CD4-positive, alpha-beta memory T cell (primary cell): ENCODE results near the gene LRP1B. TPM values are rescaled to one million over a fixed set of nuclear protein-coding genes. Genes with fewer than 3 reads are reported as not detected.

Source experiments
- CTCF ChIA-PET: fragments of 350-600 bp; sonication (Branson Sonifier 250); formaldehyde crosslinking; loops from one replicate; lab custom pipeline; 2021; ENCODE audit warnings: inconsistent platforms; ENCODE audit not compliant: partially characterized antibody; lab: Charles Lee
- POLR2A ChIA-PET: fragments of 350-600 bp; sonication (Branson Sonifier 250); formaldehyde crosslinking; loops from one replicate; lab custom pipeline; 2021; ENCODE audit not compliant: partially characterized antibody; lab: Charles Lee
- DNase-seq, 5 donors: peaks; one replicate each; pipeline versions ENCODE4 v3.0.0 to v3.0.0-alpha.2; 2020 to 2022; ENCODE audit warnings: mixed read lengths in 1 of 5
- H3K27ac ChIP-seq: one replicate; pipeline ENCODE4 v1.7.0; 2013; ENCODE audit warnings: low read depth, low read length
- H3K27me3 ChIP-seq: 2 replicates; pipeline ENCODE4 v1.7.0; 2013; ENCODE audit warnings: mild to moderate bottlenecking, low read length, moderate library complexity; ENCODE audit not compliant: insufficient read depth
- H3K36me3 ChIP-seq: 2 replicates; pipeline ENCODE4 v1.7.0; 2013; ENCODE audit warnings: mild to moderate bottlenecking, low read length, moderate library complexity; ENCODE audit not compliant: insufficient read depth
- H3K4me1 ChIP-seq: 2 replicates; pipeline ENCODE4 v1.7.0; 2013; ENCODE audit warnings: mild to moderate bottlenecking, low read length, moderate library complexity; ENCODE audit not compliant: insufficient read depth
- H3K4me3 ChIP-seq, 2 donors: one replicate each; pipeline ENCODE4 v1.7.0; 2013; ENCODE audit warnings: low read length in 2 of 2, mild to moderate bottlenecking in 1 of 2
- H3K9me3 ChIP-seq, 2 donors: one replicate each; pipeline ENCODE4 v1.7.0; 2013; ENCODE audit warnings: low read length in 2 of 2, control low read depth in 1 of 2; ENCODE audit not compliant: control insufficient read depth in 1 of 2
- H3K27ac Mint-ChIP-seq, 7 donors: one replicate each; pipeline ENCODE4 v1.8.0; 2020 to 2021; ENCODE audit warnings: mixed read lengths in 7 of 7, mild to moderate bottlenecking in 6 of 7, inconsistent platforms in 3 of 7, moderate library complexity in 3 of 7
- H3K27me3 Mint-ChIP-seq, 2 donors: one replicate each; pipeline ENCODE4 v1.8.0; 2020 to 2021; ENCODE audit warnings: mixed read lengths in 2 of 2
- H3K36me3 Mint-ChIP-seq, 2 donors: one replicate each; pipeline ENCODE4 v1.8.0; 2020 to 2021; ENCODE audit warnings: mixed read lengths in 2 of 2, inconsistent platforms in 1 of 2, mild to moderate bottlenecking in 1 of 2
- H3K4me1 Mint-ChIP-seq, 4 donors: one replicate each; pipeline ENCODE4 v1.8.0; 2020 to 2021; ENCODE audit warnings: mixed read lengths in 4 of 4, mild to moderate bottlenecking in 1 of 4
- H3K4me3 Mint-ChIP-seq, 8 donors: one replicate each; pipeline ENCODE4 v1.8.0; 2020 to 2021; ENCODE audit warnings: mixed read lengths in 8 of 8, mild to moderate bottlenecking in 7 of 8, moderate library complexity in 6 of 8, inconsistent platforms in 3 of 8
- H3K9me3 Mint-ChIP-seq, 8 donors: one replicate each; pipeline ENCODE4 v1.8.0; 2020 to 2021; ENCODE audit warnings: mixed read lengths in 8 of 8, mild to moderate bottlenecking in 5 of 8, inconsistent platforms in 3 of 8, moderate library complexity in 1 of 8
- intact Hi-C: fragments of 100-400 bp; cut with micrococcal nuclease; formaldehyde crosslinking; loops from one replicate; pipeline ENCODE4 v1.15.1; 2023
- polyA plus RNA-seq, 2 donors: library from polyadenylated mRNA; unstranded; fragments of 300-500 nt; fragmentation: Illumina TruSeq; gene quantifications; one replicate each; pipeline ENCODE4 v1.2.3, GENCODE V29; 2021
- total RNA-seq, 2 experiments: library from RNA; stranded (reverse); gene quantifications; one replicate each; pipeline ENCODE4 v1.2.3, GENCODE V29; 2021

LRP1B gene
- total and polyA plus RNA-seq, 4 experiments from 2014 or later = not detected

GRCh38 chr2:142104134-142104758, 26.6 kb downstream of the LRP1B start:
- no peaks in the 10 kb centered on the region for H3K9me3 ChIP-seq
- Mint-ChIP-seq H3K4me3 (no peak overlapping the region), H3K4me1 (no peaks in the 10 kb centered on the region), H3K36me3 (no peaks in the 10 kb centered on the region), H3K27me3 (no peaks in the 10 kb centered on the region), H3K27ac (no peak overlapping the region), H3K9me3 (peaks cover 0 to 6% (median 2%) of the 10 kb centered on the region in 8 donors)
- H3K27me3 ChIP-seq = no peaks in the 10 kb centered on the region
- intact Hi-C loops = no loop called here
- H3K4me3 ChIP-seq = no peak overlapping the region
- DNase-seq = no peak
- POLR2A ChIA-PET = no interaction called here
- H3K4me1 ChIP-seq = no peaks in the 10 kb centered on the region
- H3K27ac ChIP-seq = no peak overlapping the region
- CTCF ChIA-PET = no interaction called here
- H3K36me3 ChIP-seq = no peaks in the 10 kb centered on the region

GRCh38 chr2:142100970-142101369, 29.8 kb downstream of the LRP1B start:
- H3K9me3 ChIP-seq = no peaks in the 10 kb centered on the region
- intact Hi-C loops = no loop called here
- H3K36me3 ChIP-seq = no peaks in the 10 kb centered on the region
- H3K27me3 ChIP-seq = no peaks in the 10 kb centered on the region
- Mint-ChIP-seq H3K27ac (no peak overlapping the region), H3K4me1 (no peaks in the 10 kb centered on the region), H3K36me3 (no peaks in the 10 kb centered on the region), H3K27me3 (no peaks in the 10 kb centered on the region), H3K4me3 (no peak overlapping the region), H3K9me3 (peaks cover 0 to 7% (median 4%) of the 10 kb centered on the region in 8 donors)
- CTCF ChIA-PET = no interaction called here
- DNase-seq = no peak
- no peaks in the 10 kb centered on the region for H3K4me1 ChIP-seq
- no peak overlapping the region for H3K4me3 ChIP-seq
- H3K27ac ChIP-seq = no peak overlapping the region
- POLR2A ChIA-PET = no interaction called here

GRCh38 chr2:142100139-142100873, 30.5 kb downstream of the LRP1B start:
- Mint-ChIP-seq H3K27ac (no peak overlapping the region), H3K36me3 (no peaks in the 10 kb centered on the region), H3K4me3 (no peak overlapping the region), H3K4me1 (no peaks in the 10 kb centered on the region), H3K27me3 (no peaks in the 10 kb centered on the region), H3K9me3 (peaks cover 0 to 7% (median 3%) of the 10 kb centered on the region in 8 donors)
- intact Hi-C loops = no loop called here
- no peak overlapping the region for H3K27ac ChIP-seq
- H3K27me3 ChIP-seq = no peaks in the 10 kb centered on the region
- no peaks in the 10 kb centered on the region for H3K4me1 ChIP-seq
- no peak for DNase-seq
- ChIA-PET CTCF (no interaction called here), POLR2A (no interaction called here)
- H3K9me3 ChIP-seq = no peaks in the 10 kb centered on the region
- H3K36me3 ChIP-seq = no peaks in the 10 kb centered on the region
- H3K4me3 ChIP-seq = no peak overlapping the region

GRCh38 chr2:142097711-142098110, 33.1 kb downstream of the LRP1B start:
- CTCF ChIA-PET = no interaction called here
- intact Hi-C loops = no loop called here

GRCh38 chr2:142095647-142096046, 35.2 kb downstream of the LRP1B start:
- Histone ChIP-seq H3K4me1 (no peaks in the 10 kb centered on the region), H3K4me3 (no peak overlapping the region), H3K27me3 (no peaks in the 10 kb centered on the region), H3K36me3 (no peaks in the 10 kb centered on the region), H3K9me3 (no peaks in the 10 kb centered on the region), H3K27ac (no peak overlapping the region)
- H3K27ac Mint-ChIP-seq = no peak overlapping the region
- H3K27me3 Mint-ChIP-seq = no peaks in the 10 kb centered on the region
- peaks cover 0 to 11% (median 5%) of the 10 kb centered on the region in 8 donors for H3K9me3 Mint-ChIP-seq
- ChIA-PET POLR2A (no interaction called here), CTCF (no interaction called here)
- no peaks in the 10 kb centered on the region for H3K4me1 Mint-ChIP-seq
- intact Hi-C loops = no loop called here
- no peak for DNase-seq
- H3K36me3 Mint-ChIP-seq = no peaks in the 10 kb centered on the region
- no peak overlapping the region for H3K4me3 Mint-ChIP-seq

More at GRCh38 chr2:142097711-142098110, 33.1 kb downstream of the LRP1B start:
- H3K4me1 ChIP-seq = no peaks in the 10 kb centered on the region
- Mint-ChIP-seq H3K27ac (no peak overlapping the region), H3K4me1 (no peaks in the 10 kb centered on the region), H3K36me3 (no peaks in the 10 kb centered on the region), H3K27me3 (no peaks in the 10 kb centered on the region), H3K9me3 (peaks cover 0 to 7% (median 3%) of the 10 kb centered on the region in 8 donors), H3K4me3 (no peak overlapping the region)
- no peaks in the 10 kb centered on the region for H3K9me3 ChIP-seq
- no peaks in the 10 kb centered on the region for H3K36me3 ChIP-seq
- no peaks in the 10 kb centered on the region for H3K27me3 ChIP-seq
- DNase-seq = no peak
- H3K27ac ChIP-seq = no peak overlapping the region
- no peak overlapping the region for H3K4me3 ChIP-seq
- POLR2A ChIA-PET = no interaction called here

GRCh38 chr2:142094233-142094632, 36.6 kb downstream of the LRP1B start:
- no peak overlapping the region for H3K27ac ChIP-seq
- H3K4me1 Mint-ChIP-seq = no peaks in the 10 kb centered on the region
- ChIA-PET CTCF (no interaction called here), POLR2A (no interaction called here)
- no peak for DNase-seq
- no peaks in the 10 kb centered on the region for H3K36me3 Mint-ChIP-seq
- H3K9me3 ChIP-seq = no peaks in the 10 kb centered on the region
- no peak overlapping the region for H3K4me3 ChIP-seq
- H3K27me3 ChIP-seq = no peaks in the 10 kb centered on the region
- no peaks in the 10 kb centered on the region for H3K36me3 ChIP-seq
- no peaks in the 10 kb centered on the region for H3K27me3 Mint-ChIP-seq
- no peak overlapping the region for H3K27ac Mint-ChIP-seq
- intact Hi-C loops = no loop called here
- H3K9me3 Mint-ChIP-seq = peaks cover 0 to 14% (median 5%) of the 10 kb centered on the region in 8 donors
- no peaks in the 10 kb centered on the region for H3K4me1 ChIP-seq
- H3K4me3 Mint-ChIP-seq = no peak overlapping the region

- H3K36me3 ChIP-seq = no peaks in the 10 kb centered on the region
- intact Hi-C loops = no loop called here
- no peak for DNase-seq
- H3K9me3 Mint-ChIP-seq = peaks cover 5 to 23% (median 10%) of the 10 kb centered on the region in 8 donors
- H3K27me3 Mint-ChIP-seq = no peaks in the 10 kb centered on the region
- H3K4me1 Mint-ChIP-seq = no peaks in the 10 kb centered on the region
- no peaks in the 10 kb centered on the region for H3K27me3 ChIP-seq
- H3K4me3 ChIP-seq = no peak overlapping the region
- H3K27ac ChIP-seq = no peak overlapping the region
- ChIA-PET POLR2A (no interaction called here), CTCF (no interaction called here)
- no peaks in the 10 kb centered on the region for H3K4me1 ChIP-seq
- no peak overlapping the region for H3K4me3 Mint-ChIP-seq
- H3K9me3 ChIP-seq = no peaks in the 10 kb centered on the region
- no peaks in the 10 kb centered on the region for H3K36me3 Mint-ChIP-seq
- H3K27ac Mint-ChIP-seq = no peak overlapping the region
These were observed 42.7 kb downstream of the LRP1B start for GRCh38 chr2:142088058-142088568.
